H54 (cell line): Measurements from ENCODE around the gene CSGALNACT2.

ENCODE experiments used
- DNase-seq: peaks from one replicate; pipeline ENCODE4 v3.0.0; 2011; ENCODE audit warnings: low spot score, mixed read lengths; ENCODE audit not compliant: insufficient read length
- FAIRE-seq: peaks from 3 replicates; lab custom pipeline; 2011; peaks lifted over from hg19 to GRCh38; lab: Jason Lieb, UNC
- POLR2A ChIP-seq: IDR thresholded peaks from 2 replicates; pipeline ENCODE4 v1.6.1; 2011; ENCODE audit warnings: low read depth, mild to moderate bottlenecking, low read length

The CSGALNACT2 gene

GRCh38 chr10:43116596-43116995, 21.6 kb upstream of the CSGALNACT2 start:
- no peak for TF ChIP-seq POLR2A
- DNase-seq (no peak), FAIRE-seq (no peak)

- TF ChIP-seq POLR2A, result no peak
- DNase-seq, result no peak
- no peak for FAIRE-seq
These were observed 21.0 kb upstream of the CSGALNACT2 start for GRCh38 chr10:43117031-43117776.

GRCh38 chr10:43117777-43118583, 20.3 kb upstream of the CSGALNACT2 start:
- no peak for TF ChIP-seq POLR2A
- no peak for FAIRE-seq

GRCh38 chr10:43118631-43119415, 19.4 kb upstream of the CSGALNACT2 start:
- FAIRE-seq, result no peak
- no peak for TF ChIP-seq POLR2A
- DNase-seq, result no peak

More at GRCh38 chr10:43117777-43118583, 20.3 kb upstream of the CSGALNACT2 start:
- no peak for DNase-seq

- no peak for FAIRE-seq
- DNase-seq, result no peak
- TF ChIP-seq POLR2A, result no peak
These were observed 18.7 kb upstream of the CSGALNACT2 start for GRCh38 chr10:43119416-43120115.

- no peak for TF ChIP-seq POLR2A
- DNase-seq (no peak), FAIRE-seq (no peak)
These were observed 17.9 kb upstream of the CSGALNACT2 start for GRCh38 chr10:43120116-43120928.

- FAIRE-seq (no peak), DNase-seq (no peak)
These were observed 17.3 kb upstream of the CSGALNACT2 start for GRCh38 chr10:43120929-43121314.

GRCh38 chr10:43121444-43121843, 16.8 kb upstream of the CSGALNACT2 start:
- FAIRE-seq (no peak), DNase-seq (no peak)
- TF ChIP-seq POLR2A, result no peak

More at GRCh38 chr10:43120929-43121314, 17.3 kb upstream of the CSGALNACT2 start:
- no peak for TF ChIP-seq POLR2A

GRCh38 chr10:43122096-43122495, 16.1 kb upstream of the CSGALNACT2 start:
- TF ChIP-seq POLR2A, result no peak
- FAIRE-seq (no peak), DNase-seq (no peak)

GRCh38 chr10:43122826-43123225, 15.4 kb upstream of the CSGALNACT2 start:
- no peak for TF ChIP-seq POLR2A
- no peak for DNase-seq
- no peak for FAIRE-seq

GRCh38 chr10:43123361-43124093, 14.7 kb upstream of the CSGALNACT2 start:
- DNase-seq, result no peak
- no peak for FAIRE-seq
- no peak for TF ChIP-seq POLR2A

- TF ChIP-seq POLR2A, result no peak
- FAIRE-seq (no peak), DNase-seq (no peak)
These were observed 14.1 kb upstream of the CSGALNACT2 start for GRCh38 chr10:43124094-43124521.
